Caco-2 (cell line): ENCODE measurements around the gene SPACA7. TPM values are rescaled to one million over a fixed set of nuclear protein-coding genes. Genes with fewer than 3 reads are reported as not detected.
"Not testable (repeated sequence)": the region's sequence is repeated elsewhere in the genome, so short reads cannot be mapped to it uniquely, and the experiment has no call there.

Source experiments
- BruUV-seq: library from RNA; stranded (reverse); fragments of 400-500 nt; replicated peaks from 2 replicates; lab custom pipeline; 2021; lab: Mats Ljungman, UMichigan
- CTCF ChIA-PET: fragments of 300-600 bp; sonication (Branson Sonifier 250); formaldehyde crosslinking; loops from one replicate; lab custom pipeline; 2022; ENCODE audit warnings: antibody characterized with exemption; lab: Charles Lee
- POLR2A ChIA-PET: fragments of 300-600 bp; sonication (Branson Sonifier 250); formaldehyde crosslinking; loops from one replicate; lab custom pipeline; 2022; ENCODE audit warnings: antibody characterized with exemption; lab: Charles Lee
- DNase-seq, 2 experiments: peaks; one replicate each; pipeline versions ENCODE4 v3.0.0 to v3.0.0-alpha.2; 2020 to 2022
- H3K27me3 ChIP-seq: replicated peaks from 2 replicates; pipeline ENCODE4 v1.6.0; 2011; ENCODE audit warnings: low read length; ENCODE audit not compliant: control insufficient read depth, insufficient read depth
- H3K36me3 ChIP-seq: 2 replicates; pipeline ENCODE4 v1.5.1; 2011; ENCODE audit warnings: low read length; ENCODE audit not compliant: control insufficient read depth, insufficient read depth
- H3K4me1 ChIP-seq: fragments of 250-450 bp; sonication (Bioruptor Pico); 2 replicates; pipeline ENCODE4 v1.5.1; 2020; ENCODE audit warnings: mild to moderate bottlenecking
- H3K4me3 ChIP-seq: 2 replicates; pipeline ENCODE4 v1.5.1; 2011; ENCODE audit warnings: low read depth, mild to moderate bottlenecking, control low read depth, low read length
- H3K9me3 ChIP-seq: fragments of 250-450 bp; sonication (Bioruptor Pico); 2 replicates; pipeline ENCODE4 v1.5.1; 2020; ENCODE audit warnings: mild to moderate bottlenecking, moderate library complexity
- H3K27ac Mint-ChIP-seq: one replicate; pipeline ENCODE4 v1.8.0; 2022; ENCODE audit warnings: mixed read lengths; ENCODE audit not compliant: unreplicated experiment
- H3K27me3 Mint-ChIP-seq: one replicate; pipeline ENCODE4 v1.8.0; 2022; ENCODE audit warnings: mixed read lengths; ENCODE audit not compliant: insufficient read depth, unreplicated experiment
- H3K36me3 Mint-ChIP-seq: one replicate; pipeline ENCODE4 v1.8.0; 2022; ENCODE audit warnings: mild to moderate bottlenecking, mixed read lengths; ENCODE audit not compliant: insufficient read depth, unreplicated experiment
- H3K4me1 Mint-ChIP-seq: one replicate; pipeline ENCODE4 v1.8.0; 2022; ENCODE audit warnings: low read depth, mixed read lengths; ENCODE audit not compliant: unreplicated experiment
- H3K4me3 Mint-ChIP-seq: one replicate; pipeline ENCODE4 v1.8.0; 2022; ENCODE audit warnings: mild to moderate bottlenecking, moderate library complexity, mixed read lengths; ENCODE audit not compliant: unreplicated experiment
- H3K9me3 Mint-ChIP-seq: one replicate; pipeline ENCODE4 v1.8.0; 2022; ENCODE audit warnings: mixed read lengths; ENCODE audit not compliant: unreplicated experiment
- CTCF ChIP-seq, 2 experiments: fragments of 200-600 bp in 1 of 2; IDR thresholded peaks; 1 replicate in 1 of 2; 2 replicates in 1 of 2; pipeline versions ENCODE4 v1.5.1 to v1.8.0; 2011 to 2022; ENCODE audit warnings: antibody characterized with exemption in 1 of 2, control low read depth in 1 of 2, inconsistent platforms in 1 of 2, low read depth in 1 of 2, low read length in 1 of 2, mild to moderate bottlenecking in 1 of 2, moderate library complexity in 1 of 2; ENCODE audit not compliant: insufficient read depth in 1 of 2, severe bottlenecking in 1 of 2, unreplicated experiment in 1 of 2
- intact Hi-C: fragments of 100-400 bp; cut with micrococcal nuclease; formaldehyde crosslinking; loops from one replicate; pipeline ENCODE4 v1.10.0; 2022; ENCODE audit not compliant: unreplicated experiment
- total RNA-seq: library from RNA; stranded (reverse); gene quantifications from 2 replicates; pipeline ENCODE4 v1.2.3, GENCODE V29; 2022

Gene SPACA7
- total RNA-seq, 1 experiment from 2014 or later = not detected

- BruUV-seq = no TSS peak
- no peak for TF ChIP-seq CTCF (IDR thresholded peaks at IDR 0.05; ENCODE audit: insufficient read depth in 1 of 2, low read depth in 1 of 2, low read length in 1 of 2, severe bottlenecking in 1 of 2, unreplicated experiment in 1 of 2)
- Mint-ChIP-seq H3K27ac (no peak overlapping the region), H3K4me1 (no peaks in the 10 kb centered on the region), H3K27me3 (peaks cover 9% of the 10 kb centered on the region), H3K9me3 (no peaks in the 10 kb centered on the region), H3K4me3 (no peak overlapping the region), H3K36me3 (no peaks in the 10 kb centered on the region)
- H3K27me3 ChIP-seq = no peaks in the 10 kb centered on the region
- intact Hi-C loops = no loop called here
- H3K36me3 ChIP-seq = no peaks in the 10 kb centered on the region
- H3K4me3 ChIP-seq = no peak overlapping the region
- POLR2A ChIA-PET = no interaction called here
- no peaks in the 10 kb centered on the region for H3K4me1 ChIP-seq
- CTCF ChIA-PET = interaction anchor here (0.6 kb wide), 1 partner anchor 966 kb away, joined by 3 read pairs; no protein-coding TSS in a partner anchor
- H3K9me3 ChIP-seq = no peaks in the 10 kb centered on the region
- no peak for DNase-seq
Measured at GRCh38 chr13:112397108-112397507, 21.0 kb downstream of the SPACA7 start.

- H3K9me3 ChIP-seq, BruUV-seq, H3K4me3 Mint-ChIP-seq, CTCF ChIA-PET, H3K27me3 ChIP-seq, H3K27me3 Mint-ChIP-seq, H3K9me3 Mint-ChIP-seq, H3K36me3 Mint-ChIP-seq, DNase-seq, intact Hi-C loops, H3K27ac Mint-ChIP-seq, H3K4me3 ChIP-seq, H3K36me3 ChIP-seq, H3K4me1 Mint-ChIP-seq, POLR2A ChIA-PET, H3K4me1 ChIP-seq: not testable (repeated sequence)
Measured at GRCh38 chr13:112398347-112398746, 22.2 kb downstream of the SPACA7 start.

- DNase-seq, intact Hi-C loops, H3K4me1 ChIP-seq, BruUV-seq, H3K27ac Mint-ChIP-seq, H3K9me3 ChIP-seq, H3K4me1 Mint-ChIP-seq, H3K4me3 Mint-ChIP-seq, H3K4me3 ChIP-seq, H3K36me3 Mint-ChIP-seq, H3K36me3 ChIP-seq, POLR2A ChIA-PET, CTCF ChIA-PET, H3K27me3 ChIP-seq: not testable (repeated sequence)
- peaks cover 49% of the 10 kb centered on the region for H3K9me3 Mint-ChIP-seq
- H3K27me3 Mint-ChIP-seq = peaks cover 17% of the 10 kb centered on the region
Measured at GRCh38 chr13:112409828-112410227, 33.7 kb downstream of the SPACA7 start.

DNA sequence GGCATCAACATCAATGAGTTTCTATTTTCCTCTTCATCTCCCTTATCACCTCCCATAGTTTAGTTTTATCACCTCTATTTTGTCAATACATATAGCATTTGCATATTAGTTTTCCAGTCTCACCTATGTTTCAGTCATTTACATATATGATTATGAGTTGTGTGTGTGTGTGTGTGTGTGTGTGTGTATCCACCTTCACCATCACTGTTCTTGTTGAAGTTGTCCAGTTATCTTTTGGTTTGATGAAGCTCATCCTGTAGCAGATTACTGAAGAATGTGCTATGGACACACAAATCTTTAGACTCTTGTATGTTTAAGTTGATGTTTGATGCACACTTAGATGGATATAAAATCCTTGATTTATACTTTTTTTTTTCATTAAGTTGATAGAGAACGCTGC lies 40.5 kb downstream of the SPACA7 start:
- POLR2A ChIA-PET = no interaction called here

More for the DNA sequence above, 40.5 kb downstream of the SPACA7 start:
- Histone ChIP-seq H3K4me1 (no peaks in the 10 kb centered on the region), H3K27me3 (no peaks in the 10 kb centered on the region), H3K36me3 (no peaks in the 10 kb centered on the region), H3K9me3 (peaks cover 32% of the 10 kb centered on the region), H3K4me3 (no peak overlapping the region)
- Mint-ChIP-seq H3K36me3 (no peaks in the 10 kb centered on the region), H3K4me3 (no peak overlapping the region), H3K4me1 (no peaks in the 10 kb centered on the region), H3K27ac (no peak overlapping the region), H3K9me3 (peaks cover 78% of the 10 kb centered on the region), H3K27me3 (peaks cover 6% of the 10 kb centered on the region)
- DNase-seq = no peak
- CTCF ChIA-PET = interaction anchor here (0.7 kb wide), 1 partner anchor 912 kb away, joined by 3 read pairs; no protein-coding TSS in a partner anchor
- intact Hi-C loops = no loop called here
- no TSS peak for BruUV-seq
- no peak for TF ChIP-seq CTCF (IDR thresholded peaks at IDR 0.05; ENCODE audit: insufficient read depth in 1 of 2, low read depth in 1 of 2, low read length in 1 of 2, severe bottlenecking in 1 of 2, unreplicated experiment in 1 of 2)
